Measurements from ENCODE around the gene LPP.

LPP gene

GRCh38 chr3:188472336-188472735 lies 318.4 kb downstream of the LPP start:
- DNase-seq (ENCODE audit: low read depth in 3 of 3) = no peak

GRCh38 chr3:188473045-188473444 lies 319.1 kb downstream of the LPP start:
- no peak for DNase-seq (ENCODE audit: low read depth in 3 of 3)

- no peak for DNase-seq (ENCODE audit: low read depth in 3 of 3)
Observed at GRCh38 chr3:188473591-188474288, 319.8 kb downstream of the LPP start.

- DNase-seq (ENCODE audit: low read depth in 3 of 3) = no peak
Observed at GRCh38 chr3:188476935-188477334, 323.0 kb downstream of the LPP start.

- no peak for DNase-seq (ENCODE audit: low read depth in 3 of 3)
Observed at GRCh38 chr3:188480011-188480410, 326.1 kb downstream of the LPP start.

GRCh38 chr3:188482929-188483328 lies 329.0 kb downstream of the LPP start:
- DNase-seq (ENCODE audit: low read depth in 3 of 3) = no peak

GRCh38 chr3:188486126-188486525 lies 332.2 kb downstream of the LPP start:
- DNase-seq (ENCODE audit: low read depth in 3 of 3) = no peak

GRCh38 chr3:188486952-188487351 lies 333.0 kb downstream of the LPP start:
- no peak for DNase-seq (ENCODE audit: low read depth in 3 of 3)

- no peak for DNase-seq (ENCODE audit: low read depth in 3 of 3)
Observed at GRCh38 chr3:188487652-188488051, 333.7 kb downstream of the LPP start.

- no peak for DNase-seq (ENCODE audit: low read depth in 3 of 3)
Observed at GRCh38 chr3:188488801-188489200, 334.8 kb downstream of the LPP start.

- DNase-seq (ENCODE audit: low read depth in 3 of 3) = no peak
Observed at GRCh38 chr3:188489639-188490405, 335.9 kb downstream of the LPP start.

GRCh38 chr3:188490416-188490815 lies 336.5 kb downstream of the LPP start:
- no peak for DNase-seq (ENCODE audit: low read depth in 3 of 3)

GRCh38 chr3:188491276-188491687 lies 337.3 kb downstream of the LPP start:
- DNase-seq (ENCODE audit: low read depth in 3 of 3) = no peak

- DNase-seq (ENCODE audit: low read depth in 3 of 3) = no peak
Observed at GRCh38 chr3:188496390-188496789, 342.4 kb downstream of the LPP start.

GRCh38 chr3:188497021-188497420 lies 343.1 kb downstream of the LPP start:
- DNase-seq (ENCODE audit: low read depth in 3 of 3) = no peak

GRCh38 chr3:188503647-188504046 lies 349.7 kb downstream of the LPP start:
- no peak for DNase-seq (ENCODE audit: low read depth in 3 of 3)

- DNase-seq (ENCODE audit: low read depth in 3 of 3) = no peak
Observed at GRCh38 chr3:188505151-188505550, 351.2 kb downstream of the LPP start.

GRCh38 chr3:188505911-188506310 lies 352.0 kb downstream of the LPP start:
- DNase-seq (ENCODE audit: low read depth in 3 of 3) = no peak

GRCh38 chr3:188506446-188506845 lies 352.5 kb downstream of the LPP start:
- DNase-seq (ENCODE audit: low read depth in 3 of 3) = no peak

- DNase-seq (ENCODE audit: low read depth in 3 of 3) = no peak
Observed at GRCh38 chr3:188507244-188507720, 353.3 kb downstream of the LPP start.

- DNase-seq (ENCODE audit: low read depth in 3 of 3) = no peak
Observed at GRCh38 chr3:188508454-188508853, 354.5 kb downstream of the LPP start.

GRCh38 chr3:188509316-188509715 lies 355.4 kb downstream of the LPP start:
- DNase-seq (ENCODE audit: low read depth in 3 of 3) = no peak

- DNase-seq (ENCODE audit: low read depth in 3 of 3) = no peak
Observed at GRCh38 chr3:188510366-188510765, 356.4 kb downstream of the LPP start.

All from stimulated activated CD4-positive, alpha-beta T cell treated with anti-CD3 and anti-CD28 coated beads, TNF-alpha, amount 100 ng/mL, for 24 hours (primary cell).